ENCODE data around the gene AGXT2.

- TF ChIP-seq CTCF (conservative IDR thresholded peaks at IDR 0.05 in 1 of 2, IDR thresholded peaks at IDR 0.05 in 1 of 2; ENCODE audit: low read depth in 1 of 2, low read length in 2 of 2) (no peak), EZH2 (IDR thresholded peaks at IDR 0.05; ENCODE audit: low read length, missing control alignments) (no peak)
These were observed 5.0 kb downstream of the AGXT2 start for GRCh38 chr5:35042781-35043180.

Measured in fibroblast of lung (primary cell).